Ovary (tissue), 3 donors: ENCODE results near the gene CNBD2.

Source experiments
- EP300 ChIP-seq: sonication (generic); formaldehyde crosslinking; IDR thresholded peaks from one replicate; pipeline ENCODE4 v1.6.1; 2017; ENCODE audit warnings: antibody characterized with exemption
- POLR2A ChIP-seq: fragments of 450-650 bp; IDR thresholded peaks from one replicate; pipeline ENCODE4 v1.6.1; 2017; ENCODE audit warnings: antibody characterized with exemption, mild to moderate bottlenecking, moderate library complexity
- TF ChIP-seq, protein P1 (sequence below), 3 donors: fragments of 450-650 bp in 2 of 3; fragments of 200-600 bp in 1 of 3; IDR thresholded peaks; one replicate each; pipeline versions ENCODE4 v1.5.1 to v1.8.0; 2016 to 2022; ENCODE audit warnings: antibody characterized with exemption in 3 of 3, mild to moderate bottlenecking in 1 of 3
- donor health status: DM: no; HTN: no; CAD: no.

DNA sequence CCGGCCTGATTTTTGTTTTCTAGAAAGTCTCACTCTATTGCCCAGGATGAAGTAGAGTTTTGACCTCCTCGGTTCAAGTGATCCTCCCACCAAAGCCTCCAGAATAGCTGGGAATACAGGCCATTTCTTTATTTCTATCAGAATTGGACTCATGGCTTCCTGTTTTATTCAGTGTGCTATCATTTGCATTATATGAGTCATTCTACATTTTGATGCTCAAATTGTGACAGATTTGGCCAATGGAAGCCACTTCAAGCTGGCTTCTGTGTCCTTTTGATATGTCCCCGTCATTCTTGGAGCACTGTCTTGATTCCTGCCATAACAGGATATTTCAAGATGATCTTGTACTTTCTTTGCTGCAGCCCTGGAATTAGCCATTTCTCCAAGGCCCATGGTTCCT is 75.1 kb downstream of the CNBD2 start:
- TF ChIP-seq, protein P1, sequence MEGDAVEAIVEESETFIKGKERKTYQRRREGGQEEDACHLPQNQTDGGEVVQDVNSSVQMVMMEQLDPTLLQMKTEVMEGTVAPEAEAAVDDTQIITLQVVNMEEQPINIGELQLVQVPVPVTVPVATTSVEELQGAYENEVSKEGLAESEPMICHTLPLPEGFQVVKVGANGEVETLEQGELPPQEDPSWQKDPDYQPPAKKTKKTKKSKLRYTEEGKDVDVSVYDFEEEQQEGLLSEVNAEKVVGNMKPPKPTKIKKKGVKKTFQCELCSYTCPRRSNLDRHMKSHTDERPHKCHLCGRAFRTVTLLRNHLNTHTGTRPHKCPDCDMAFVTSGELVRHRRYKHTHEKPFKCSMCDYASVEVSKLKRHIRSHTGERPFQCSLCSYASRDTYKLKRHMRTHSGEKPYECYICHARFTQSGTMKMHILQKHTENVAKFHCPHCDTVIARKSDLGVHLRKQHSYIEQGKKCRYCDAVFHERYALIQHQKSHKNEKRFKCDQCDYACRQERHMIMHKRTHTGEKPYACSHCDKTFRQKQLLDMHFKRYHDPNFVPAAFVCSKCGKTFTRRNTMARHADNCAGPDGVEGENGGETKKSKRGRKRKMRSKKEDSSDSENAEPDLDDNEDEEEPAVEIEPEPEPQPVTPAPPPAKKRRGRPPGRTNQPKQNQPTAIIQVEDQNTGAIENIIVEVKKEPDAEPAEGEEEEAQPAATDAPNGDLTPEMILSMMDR (IDR thresholded peaks at IDR 0.05): no peak
- TF ChIP-seq POLR2A: no peak
- TF ChIP-seq EP300: no peak
